Thymus (tissue), 11 donors: ENCODE results near the gene KRT81. TPM values are rescaled to one million over a fixed set of nuclear protein-coding genes. Genes with fewer than 3 reads are reported as not detected.
"Not testable (repeated sequence)": the region's sequence is repeated elsewhere in the genome, so short reads cannot be mapped to it uniquely, and the experiment has no call there.

ENCODE experiments used
- DNase-seq, 9 donors: peaks; one replicate each; pipeline ENCODE4 v3.0.0-alpha.2; 2013; ENCODE audit warnings: low spot score in 9 of 9, low read depth in 6 of 9, missing footprints in 1 of 9
- H3K27ac ChIP-seq, 2 donors: one replicate each; pipeline ENCODE4 v1.5.1; 2013; ENCODE audit warnings: control low read depth in 1 of 2, low read depth in 1 of 2, low read length in 1 of 2, mild to moderate bottlenecking in 1 of 2, moderate library complexity in 1 of 2
- H3K27me3 ChIP-seq, 2 donors: one replicate each; pipeline ENCODE4 v1.5.1; 2013; ENCODE audit warnings: low read length in 1 of 2; ENCODE audit not compliant: control insufficient read depth in 2 of 2, insufficient read depth in 1 of 2
- H3K36me3 ChIP-seq, 2 donors: one replicate each; pipeline ENCODE4 v1.5.1; 2013; ENCODE audit warnings: low read length in 1 of 2, mild to moderate bottlenecking in 1 of 2, moderate library complexity in 1 of 2; ENCODE audit not compliant: control insufficient read depth in 2 of 2, insufficient read depth in 2 of 2
- H3K4me1 ChIP-seq, 2 donors: one replicate each; pipeline ENCODE4 v1.5.1; 2013; ENCODE audit warnings: low read length in 2 of 2; ENCODE audit not compliant: control insufficient read depth in 2 of 2, insufficient read depth in 2 of 2
- H3K4me3 ChIP-seq, 2 donors: one replicate each; pipeline ENCODE4 v1.5.1; 2013; ENCODE audit warnings: low read length in 2 of 2, control low read depth in 1 of 2, mild to moderate bottlenecking in 1 of 2
- H3K9me3 ChIP-seq, 2 donors: one replicate each; pipeline ENCODE4 v1.5.1; 2013; ENCODE audit warnings: low read length in 1 of 2, mild to moderate bottlenecking in 1 of 2; ENCODE audit not compliant: control insufficient read depth in 2 of 2, insufficient read depth in 1 of 2
- WGBS: extraction: QIAGEN DNeasy Blood & Tissue Kit; methylation state at CpG from one replicate; pipeline ENCODE4 v1.1.7; 2013; 5-methylcytosine and 5-hydroxymethylcytosine counted together
- polyA plus RNA-seq: library from polyadenylated mRNA; stranded (reverse); fragments of 200-250 nt; gene quantifications from one replicate; pipeline ENCODE4 v1.2.3, GENCODE V29; 2013
- total RNA-seq: library from RNA; stranded (reverse); fragments of 120-200 nt; gene quantifications from one replicate; pipeline ENCODE4 v1.2.4, GENCODE V29; 2013
- donor health status: healthy.

KRT81 gene
- total and polyA plus RNA-seq, 2 donors: 0.19 to 3.7 TPM

GRCh38 chr12:52259657-52260243 lies 31.6 kb downstream of the KRT81 start:
- Histone ChIP-seq H3K4me1 (peaks cover 0 to 2% of the 10 kb centered on the region in 2 donors), H3K4me3 (no peak overlapping the region), H3K36me3 (no peaks in the 10 kb centered on the region), H3K27me3 (peaks cover 31 to 83% of the 10 kb centered on the region in 2 donors), H3K27ac (no peak overlapping the region), H3K9me3 (peaks cover 0 to 1% of the 10 kb centered on the region in 2 donors)
- DNase-seq: no peak
- WGBS: 31% methylated on average over 6 of the region's 6 CpGs

GRCh38 chr12:52258335-52258901 lies 32.9 kb downstream of the KRT81 start:
- DNase-seq: no peak
- H3K4me3 ChIP-seq: no peak overlapping the region
- 8% methylated on average over 72 of the region's 72 CpGs for WGBS
- no peak overlapping the region for H3K27ac ChIP-seq
- peaks cover 0 to 2% of the 10 kb centered on the region in 2 donors for H3K4me1 ChIP-seq
- no peaks in the 10 kb centered on the region for H3K36me3 ChIP-seq
- peaks cover 31 to 88% of the 10 kb centered on the region in 2 donors for H3K27me3 ChIP-seq
- H3K9me3 ChIP-seq: peaks cover 0 to 1% of the 10 kb centered on the region in 2 donors

- H3K36me3 ChIP-seq, DNase-seq, H3K9me3 ChIP-seq, H3K4me1 ChIP-seq, H3K4me3 ChIP-seq, H3K27ac ChIP-seq: not testable (repeated sequence)
- peaks cover 31 to 87% of the 10 kb centered on the region in 2 donors for H3K27me3 ChIP-seq
- 43% methylated on average over 13 of the region's 13 CpGs for WGBS
Observed at GRCh38 chr12:52257922-52258321, 33.4 kb downstream of the KRT81 start.

- Histone ChIP-seq H3K36me3 (no peaks in the 10 kb centered on the region), H3K27me3 (peaks cover 31 to 91% of the 10 kb centered on the region in 2 donors)
- DNase-seq: no peak
Observed at GRCh38 chr12:52257074-52257551, 34.2 kb downstream of the KRT81 start.

GRCh38 chr12:52256584-52256935 lies 34.8 kb downstream of the KRT81 start:
- H3K27ac ChIP-seq: no peak overlapping the region
- peaks cover 0 to 2% of the 10 kb centered on the region in 2 donors for H3K4me1 ChIP-seq
- peaks cover 0 to 1% of the 10 kb centered on the region in 2 donors for H3K9me3 ChIP-seq
- WGBS: 90% methylated on average over 2 of the region's 2 CpGs
- no peak for DNase-seq
- no peaks in the 10 kb centered on the region for H3K36me3 ChIP-seq
- peaks cover 31 to 91% of the 10 kb centered on the region in 2 donors for H3K27me3 ChIP-seq
- H3K4me3 ChIP-seq: no peak overlapping the region

More at GRCh38 chr12:52257074-52257551, 34.2 kb downstream of the KRT81 start:
- Histone ChIP-seq H3K9me3 (peaks cover 0 to 1% of the 10 kb centered on the region in 2 donors), H3K4me3 (no peak overlapping the region), H3K27ac (no peak overlapping the region), H3K4me1 (peaks cover 0 to 2% of the 10 kb centered on the region in 2 donors)
- WGBS: 81% methylated on average over 4 of the region's 4 CpGs

- 88% methylated on average over 9 of the region's 9 CpGs for WGBS
- no peak overlapping the region for H3K4me3 ChIP-seq
- no peak for DNase-seq
- H3K27me3 ChIP-seq: peaks cover 31 to 91% of the 10 kb centered on the region in 2 donors
- H3K27ac ChIP-seq: no peak overlapping the region
- peaks cover 0 to 1% of the 10 kb centered on the region in 2 donors for H3K9me3 ChIP-seq
- no peaks in the 10 kb centered on the region for H3K36me3 ChIP-seq
- H3K4me1 ChIP-seq: peaks cover 0 to 2% of the 10 kb centered on the region in 2 donors
Observed at GRCh38 chr12:52255926-52256583, 35.3 kb downstream of the KRT81 start.

- peaks cover 0 to 1% of the 10 kb centered on the region in 2 donors for H3K9me3 ChIP-seq
- 94% methylated on average over 7 of the region's 7 CpGs for WGBS
- H3K4me3 ChIP-seq: no peak overlapping the region
- H3K36me3 ChIP-seq: no peaks in the 10 kb centered on the region
- peaks cover 0 to 2% of the 10 kb centered on the region in 2 donors for H3K4me1 ChIP-seq
- DNase-seq: no peak
- peaks cover 34 to 91% of the 10 kb centered on the region in 2 donors for H3K27me3 ChIP-seq
- no peak overlapping the region for H3K27ac ChIP-seq
Observed at GRCh38 chr12:52254965-52255751, 36.2 kb downstream of the KRT81 start.

GRCh38 chr12:52254180-52254964 lies 37.0 kb downstream of the KRT81 start:
- H3K9me3 ChIP-seq: peaks cover 0 to under 1% of the 10 kb centered on the region in 2 donors
- 93% methylated on average over 10 of the region's 10 CpGs for WGBS
- H3K36me3 ChIP-seq: no peaks in the 10 kb centered on the region
- peaks cover 0 to 2% of the 10 kb centered on the region in 2 donors for H3K4me1 ChIP-seq
- DNase-seq: no peak
- peaks cover 32 to 91% of the 10 kb centered on the region in 2 donors for H3K27me3 ChIP-seq
- no peak overlapping the region for H3K27ac ChIP-seq
- no peak overlapping the region for H3K4me3 ChIP-seq
